A549 (cell line): ENCODE results near the gene DCAKD.

ENCODE experiments used
- CBX2 ChIP-seq: fragments of 200-600 bp; sonication (generic); IDR thresholded peaks from 2 replicates; pipeline ENCODE4 v1.6.1; 2016; ENCODE audit warnings: low read depth, mild to moderate bottlenecking, borderline replicate concordance
- JUNB ChIP-seq: fragments of >200 bp; sonication (Bioruptor Twin); formaldehyde crosslinking; IDR thresholded peaks from 2 replicates; pipeline ENCODE4 v1.6.1; 2016
- NFE2L2 ChIP-seq: fragments of 150-350 bp; conservative IDR thresholded peaks from 2 replicates; pipeline ENCODE4 v1.6.1; 2014; ENCODE audit warnings: low read length
- NR3C1 ChIP-seq: fragments of >200 bp; sonication (Bioruptor Twin); formaldehyde crosslinking; IDR thresholded peaks from 3 replicates; pipeline ENCODE4 v1.6.1; 2017
- POLR2A ChIP-seq: IDR thresholded peaks from 2 replicates; pipeline ENCODE4 v1.6.1; 2012; ENCODE audit warnings: mild to moderate bottlenecking, low read length
- RFX5 ChIP-seq: fragments of 450-650 bp; IDR thresholded peaks from 2 replicates; pipeline ENCODE4 v1.7.1; 2014; ENCODE audit warnings: antibody characterized with exemption, mild to moderate bottlenecking, moderate library complexity
- ZC3H11A ChIP-seq: fragments of 450-650 bp; IDR thresholded peaks from 2 replicates; pipeline ENCODE4 v1.6.1; 2014; ENCODE audit warnings: antibody characterized with exemption, mild to moderate bottlenecking
- TF ChIP-seq, protein P1 (sequence below): fragments of >200 bp; sonication (Bioruptor Twin); formaldehyde crosslinking; IDR thresholded peaks from 3 replicates; pipeline ENCODE4 v1.5.1; 2016
- TF ChIP-seq, protein P2 (sequence below): fragments of 150-350 bp; IDR thresholded peaks from 2 replicates; pipeline ENCODE4 v1.6.1; 2014; ENCODE audit warnings: low read depth, mild to moderate bottlenecking, low read length
- TF ChIP-seq, protein P3 (sequence below): IDR thresholded peaks from 2 replicates; pipeline ENCODE4 v1.6.1; 2012

DNA sequence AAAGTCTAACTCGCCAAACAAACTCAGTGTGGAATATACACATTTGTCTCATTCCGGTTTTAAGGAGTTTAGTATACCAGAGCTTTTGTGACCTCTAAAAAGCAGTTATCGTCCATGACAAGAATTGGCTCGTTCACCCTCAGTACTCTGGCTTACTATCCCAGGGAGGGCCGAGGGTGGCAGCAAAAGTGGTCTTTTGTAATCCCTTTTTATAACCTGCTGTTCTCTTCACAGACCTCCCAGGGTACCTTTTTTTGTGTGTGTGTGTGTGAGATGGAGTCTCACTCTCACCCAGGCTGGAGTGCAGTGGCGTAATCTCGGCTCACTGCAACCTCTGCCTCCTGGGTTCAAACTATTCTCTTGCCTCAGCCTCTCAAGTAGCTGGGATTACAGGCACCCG, 18.6 kb upstream of the DCAKD start:
- no peak for TF ChIP-seq POLR2A
- TF ChIP-seq, protein P1, sequence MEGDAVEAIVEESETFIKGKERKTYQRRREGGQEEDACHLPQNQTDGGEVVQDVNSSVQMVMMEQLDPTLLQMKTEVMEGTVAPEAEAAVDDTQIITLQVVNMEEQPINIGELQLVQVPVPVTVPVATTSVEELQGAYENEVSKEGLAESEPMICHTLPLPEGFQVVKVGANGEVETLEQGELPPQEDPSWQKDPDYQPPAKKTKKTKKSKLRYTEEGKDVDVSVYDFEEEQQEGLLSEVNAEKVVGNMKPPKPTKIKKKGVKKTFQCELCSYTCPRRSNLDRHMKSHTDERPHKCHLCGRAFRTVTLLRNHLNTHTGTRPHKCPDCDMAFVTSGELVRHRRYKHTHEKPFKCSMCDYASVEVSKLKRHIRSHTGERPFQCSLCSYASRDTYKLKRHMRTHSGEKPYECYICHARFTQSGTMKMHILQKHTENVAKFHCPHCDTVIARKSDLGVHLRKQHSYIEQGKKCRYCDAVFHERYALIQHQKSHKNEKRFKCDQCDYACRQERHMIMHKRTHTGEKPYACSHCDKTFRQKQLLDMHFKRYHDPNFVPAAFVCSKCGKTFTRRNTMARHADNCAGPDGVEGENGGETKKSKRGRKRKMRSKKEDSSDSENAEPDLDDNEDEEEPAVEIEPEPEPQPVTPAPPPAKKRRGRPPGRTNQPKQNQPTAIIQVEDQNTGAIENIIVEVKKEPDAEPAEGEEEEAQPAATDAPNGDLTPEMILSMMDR: no peak
- TF ChIP-seq, protein P2, sequence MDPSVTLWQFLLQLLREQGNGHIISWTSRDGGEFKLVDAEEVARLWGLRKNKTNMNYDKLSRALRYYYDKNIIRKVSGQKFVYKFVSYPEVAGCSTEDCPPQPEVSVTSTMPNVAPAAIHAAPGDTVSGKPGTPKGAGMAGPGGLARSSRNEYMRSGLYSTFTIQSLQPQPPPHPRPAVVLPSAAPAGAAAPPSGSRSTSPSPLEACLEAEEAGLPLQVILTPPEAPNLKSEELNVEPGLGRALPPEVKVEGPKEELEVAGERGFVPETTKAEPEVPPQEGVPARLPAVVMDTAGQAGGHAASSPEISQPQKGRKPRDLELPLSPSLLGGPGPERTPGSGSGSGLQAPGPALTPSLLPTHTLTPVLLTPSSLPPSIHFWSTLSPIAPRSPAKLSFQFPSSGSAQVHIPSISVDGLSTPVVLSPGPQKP: no peak
- TF ChIP-seq, protein P3, sequence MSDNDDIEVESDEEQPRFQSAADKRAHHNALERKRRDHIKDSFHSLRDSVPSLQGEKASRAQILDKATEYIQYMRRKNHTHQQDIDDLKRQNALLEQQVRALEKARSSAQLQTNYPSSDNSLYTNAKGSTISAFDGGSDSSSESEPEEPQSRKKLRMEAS: no peak
- TF ChIP-seq RFX5: no peak
- TF ChIP-seq CBX2: no peak
- no peak for TF ChIP-seq JUNB
- TF ChIP-seq NFE2L2: no peak
- TF ChIP-seq ZC3H11A: no peak
- TF ChIP-seq NR3C1: no peak
